GM12878 (cell line): Measurements from ENCODE around the gene ADGRB2. TPM values are rescaled to one million over a fixed set of nuclear protein-coding genes. Genes with fewer than 3 reads are reported as not detected.

Source experiments
- ATAC-seq: fragments of 200-7000 bp; cut with Tn5 transposase; 3 replicates; pipeline ENCODE4 v1.9.1; 2020; ENCODE audit warnings: mild to moderate bottlenecking, moderate library complexity
- BruUV-seq: library from RNA; stranded (reverse); fragments of 400-500 nt; replicated peaks from 2 replicates; lab custom pipeline; 2021; lab: Mats Ljungman, UMichigan
- CTCF ChIA-PET: fragments of 300-600 bp; sonication (Branson Sonifier 250); formaldehyde crosslinking; extraction: SDS; loops from one replicate; lab custom pipeline; 2021; ENCODE audit warnings: inconsistent platforms; lab: Yijun Ruan, JAX
- POLR2A ChIA-PET: fragments of 350-600 bp; formaldehyde crosslinking; extraction: SDS; loops from one replicate; lab custom pipeline; 2021; ENCODE audit warnings: inconsistent platforms; lab: Charles Lee
- RAD21 ChIA-PET: fragments of 300-600 bp; sonication (Branson Sonifier 250); formaldehyde crosslinking; loops from one replicate; lab custom pipeline; 2023; ENCODE audit warnings: antibody characterized with exemption; ENCODE audit not compliant: unreplicated experiment; lab: Charles Lee
- SMC1A ChIA-PET: fragments of 300-600 bp; sonication (Branson Sonifier 250); formaldehyde crosslinking; loops from one replicate; lab custom pipeline; 2023; ENCODE audit not compliant: unreplicated experiment, uncharacterized antibody; lab: Charles Lee
- DNase-seq: peaks from one replicate; pipeline ENCODE4 v3.0.0-alpha.2; 2011; ENCODE audit warnings: low read depth, low spot score
- FAIRE-seq: peaks from 3 replicates; lab custom pipeline; 2011; peaks lifted over from hg19 to GRCh38; lab: Jason Lieb, UNC
- H2AFZ ChIP-seq: 2 replicates; pipeline ENCODE4 v1.6.0; 2011; ENCODE audit warnings: low read depth, low read length, control low read depth; ENCODE audit not compliant: control insufficient read depth
- H3K27ac ChIP-seq: 2 replicates; pipeline ENCODE4 v1.5.1; 2011; ENCODE audit warnings: control low read depth; ENCODE audit not compliant: control insufficient read depth, insufficient read depth
- H3K27me3 ChIP-seq, 2 experiments: replicated peaks in 1 of 2; 2 replicates each; pipeline versions ENCODE4 v1.6.0 to v1.6.1; 2011; ENCODE audit warnings: low read length in 1 of 2; ENCODE audit not compliant: control insufficient read depth in 2 of 2, insufficient read depth in 2 of 2
- H3K36me3 ChIP-seq, 2 experiments: 2 replicates each; pipeline ENCODE4 v1.5.1; 2011; ENCODE audit warnings: low read length in 1 of 2; ENCODE audit not compliant: control insufficient read depth in 2 of 2, insufficient read depth in 2 of 2
- H3K4me1 ChIP-seq: 2 replicates; pipeline ENCODE4 v1.6.1; 2011; ENCODE audit warnings: mild to moderate bottlenecking, low read length, moderate library complexity, mixed read lengths; ENCODE audit not compliant: control insufficient read depth, insufficient read depth
- H3K4me2 ChIP-seq: 2 replicates; pipeline ENCODE4 v1.6.0; 2011; ENCODE audit warnings: control low read depth; ENCODE audit not compliant: control insufficient read depth, insufficient read depth
- H3K4me3 ChIP-seq: fragments of 200-600 bp; sonication (generic); 2 replicates; pipeline ENCODE4 v1.5.1; 2016
- H3K79me2 ChIP-seq: 2 replicates; pipeline ENCODE4 v1.6.0; 2011; ENCODE audit warnings: low read length; ENCODE audit not compliant: control insufficient read depth, insufficient read depth
- H3K9ac ChIP-seq: 2 replicates; pipeline ENCODE4 v1.8.0; 2011; ENCODE audit warnings: low read length, control low read depth, mixed read lengths; ENCODE audit not compliant: control insufficient read depth, insufficient read depth
- H3K9me3 ChIP-seq: replicated peaks from 3 replicates; pipeline ENCODE4 v1.5.1; 2011; ENCODE audit warnings: mild to moderate bottlenecking, low read length; ENCODE audit not compliant: control insufficient read depth, insufficient read depth
- H4K20me1 ChIP-seq: 2 replicates; pipeline ENCODE4 v1.6.0; 2011; ENCODE audit not compliant: control insufficient read depth, insufficient read depth
- CHD4 ChIP-seq: fragments of 200-600 bp; sonication (generic); IDR thresholded peaks from 2 replicates; pipeline ENCODE4 v1.6.1; 2016; ENCODE audit warnings: mild to moderate bottlenecking
- EP300 ChIP-seq, 2 experiments: fragments of 150-350 bp in 1 of 2; IDR thresholded peaks; 2 replicates each; pipeline ENCODE4 v1.6.1; 2011 to 2012; ENCODE audit warnings: low read depth in 2 of 2, low read length in 2 of 2, borderline replicate concordance in 1 of 2, improper control_type of control experiment in 1 of 2, inconsistent platforms in 1 of 2; ENCODE audit not compliant: control insufficient read depth in 1 of 2
- NR2C1 ChIP-seq: fragments of 450-650 bp; IDR thresholded peaks from 2 replicates; pipeline ENCODE4 v1.6.1; 2017; ENCODE audit warnings: antibody characterized with exemption, mild to moderate bottlenecking, moderate library complexity
- POLR2AphosphoS2 ChIP-seq: IDR thresholded peaks from 2 replicates; pipeline ENCODE4 v1.6.1; 2011; ENCODE audit warnings: low read depth, mild to moderate bottlenecking, low read length, improper control_type of control experiment, moderate library complexity
- REST ChIP-seq: IDR thresholded peaks from 2 replicates; pipeline ENCODE4 v1.6.1; 2012; ENCODE audit warnings: mild to moderate bottlenecking, low read depth, low read length
- SMAD1 ChIP-seq: fragments of 450-650 bp; IDR thresholded peaks from 2 replicates; pipeline ENCODE4 v1.6.1; 2018; ENCODE audit warnings: mild to moderate bottlenecking, low read depth; ENCODE audit not compliant: partially characterized antibody
- SMAD5 ChIP-seq: IDR thresholded peaks from 2 replicates; pipeline ENCODE4 v1.6.1; 2016; ENCODE audit warnings: antibody characterized with exemption, low read depth
- SMC3 ChIP-seq: IDR thresholded peaks from 2 replicates; pipeline ENCODE4 v1.6.1; 2011; ENCODE audit warnings: low read length, improper control_type of control experiment, borderline replicate concordance
- WGBS: methylation state at CpG from one replicate; pipeline ENCODE4 v1.1.6; 2016; ENCODE audit warnings: low lambda C conversion rate; ENCODE audit not compliant: insufficient replicate concordance, insufficient coverage; ENCODE audit errors: missing lambda C conversion rate; 5-methylcytosine and 5-hydroxymethylcytosine counted together
- in situ Hi-C: fragments of 300-500 bp; cut with MboI; formaldehyde crosslinking; loops from 9 replicates; pipeline ENCODE4 v1.14.3; 2018; ENCODE audit warnings: mixed read lengths
- intact Hi-C: fragments of 100-400 bp; cut with micrococcal nuclease; formaldehyde crosslinking; loops from one replicate; pipeline ENCODE4 v1.14.2; 2022; ENCODE audit not compliant: unreplicated experiment
- polyA plus RNA-seq, 11 experiments: library from polyadenylated mRNA; depleted of rRNA in 4 of 11; unstranded in 6 of 11; stranded (reverse) in 5 of 11; fragments of >200 nt; fragmentation: Nextera tagmentation in 4 of 11; fragmentation: Illumina TruSeq in 1 of 11; extraction: Ambion mirVana in 4 of 11; extraction: Trizol in 1 of 11; gene quantifications; 1 replicate in 1 of 11; 2 replicates in 10 of 11; pipeline versions ENCODE4 v1.2.1 to v1.2.3, GENCODE V29; 2011 to 2016; ENCODE audit warnings: inconsistent platforms in 2 of 11, missing spikeins in 2 of 11, low read depth in 1 of 11
- total RNA-seq, 4 experiments: library from RNA; depleted of rRNA in 3 of 4; stranded (reverse); fragments of >200 nt in 3 of 4; fragmentation: Illumina TruSeq in 1 of 4; extraction: Trizol in 1 of 4; gene quantifications; 2 replicates each; pipeline versions ENCODE4 v1.2.1 to v1.2.3, GENCODE V29; 2013 to 2021

ADGRB2 gene
- total and polyA plus RNA-seq, 10 of the 15 experiments (the other 5 are each of a cell fraction or from before 2014, with no cell fraction given) = 0.11 to 0.33 (median 0.18) TPM; not detected in 4

GRCh38 chr1:31730336-31731048 lies 33.6 kb downstream of the ADGRB2 start:
- Histone ChIP-seq H3K9me3 (no peaks in the 10 kb centered on the region), H3K4me3 (no peak overlapping the region), H3K79me2 (no peaks in the 10 kb centered on the region), H3K27ac (no peak overlapping the region), H2AFZ (no peak overlapping the region), H3K9ac (no peak overlapping the region), H3K4me1 (no peaks in the 10 kb centered on the region), H3K4me2 (no peak overlapping the region), H3K36me3 (no peaks in the 10 kb centered on the region), H3K27me3 (no peaks in the 10 kb centered on the region; a peak in 2 of 4 replicates), H4K20me1 (no peaks in the 10 kb centered on the region)
- ATAC-seq (no peak), FAIRE-seq (no peak), DNase-seq (no peak)
- no TSS peak for BruUV-seq
- TF ChIP-seq SMC3 (no peak), SMAD1 (no peak), NR2C1 (no peak), REST (no peak), EP300 (IDR thresholded peaks at IDR 0.05; ENCODE audit: borderline replicate concordance in 1 of 2, control insufficient read depth in 1 of 2, low read depth in 2 of 2, low read length in 2 of 2) (no peak), SMAD5 (no peak), POLR2AphosphoS2 (no peak), CHD4 (no peak)
- ChIA-PET CTCF (no interaction called here), RAD21 (no interaction called here), SMC1A (no interaction called here), POLR2A (no interaction called here)
- in situ Hi-C loops (no loop called here), intact Hi-C loops (no loop called here)
- 30% methylated on average over 25 of the region's 25 CpGs for WGBS
